Activated naive CD8-positive, alpha-beta T cell treated with anti-CD3 and anti-CD28 coated beads, Interleukin-2, amount 10 ng/mL, durations not matched to agents 7 days and 5 days (primary cell): Measurements from ENCODE around the gene NNMT. TPM values are rescaled to one million over a fixed set of nuclear protein-coding genes. Genes with fewer than 3 reads are reported as not detected.

Experiments
- ATAC-seq: fragments of 150-1000 bp; cut with Tn5 transposase; one replicate; pipeline ENCODE4 v1.10.0; 2021; ENCODE audit warnings: low read depth, moderate library complexity
- POLR2A ChIA-PET: fragments of 350-600 bp; sonication (Branson Sonifier 250); formaldehyde crosslinking; loops from one replicate; lab custom pipeline; 2021; ENCODE audit warnings: antibody characterized with exemption; lab: Charles Lee
- DNase-seq: peaks from one replicate; pipeline ENCODE4 v3.0.0; 2021
- H3K27ac Mint-ChIP-seq: one replicate; pipeline ENCODE4 v1.8.0; 2022; ENCODE audit warnings: mild to moderate bottlenecking, mixed read lengths
- H3K27me3 Mint-ChIP-seq: one replicate; pipeline ENCODE4 v1.8.0; 2022; ENCODE audit warnings: mild to moderate bottlenecking, moderate library complexity, mixed read lengths
- H3K36me3 Mint-ChIP-seq: one replicate; pipeline ENCODE4 v1.8.0; 2021; ENCODE audit warnings: mild to moderate bottlenecking, mixed read lengths
- H3K4me1 Mint-ChIP-seq: one replicate; pipeline ENCODE4 v1.8.0; 2021; ENCODE audit warnings: mixed read lengths
- H3K4me3 Mint-ChIP-seq: one replicate; pipeline ENCODE4 v1.8.0; 2022; ENCODE audit warnings: mild to moderate bottlenecking, moderate library complexity, mixed read lengths
- H3K9me3 Mint-ChIP-seq: one replicate; pipeline ENCODE4 v1.8.0; 2021; ENCODE audit warnings: mixed read lengths
- total RNA-seq, 2 experiments: library from RNA; stranded (reverse); gene quantifications; one replicate each; pipeline ENCODE4 v1.2.3, GENCODE V29; 2021

NNMT gene
- total RNA-seq, 2 experiments from 2014 or later, result not detected

DNA sequence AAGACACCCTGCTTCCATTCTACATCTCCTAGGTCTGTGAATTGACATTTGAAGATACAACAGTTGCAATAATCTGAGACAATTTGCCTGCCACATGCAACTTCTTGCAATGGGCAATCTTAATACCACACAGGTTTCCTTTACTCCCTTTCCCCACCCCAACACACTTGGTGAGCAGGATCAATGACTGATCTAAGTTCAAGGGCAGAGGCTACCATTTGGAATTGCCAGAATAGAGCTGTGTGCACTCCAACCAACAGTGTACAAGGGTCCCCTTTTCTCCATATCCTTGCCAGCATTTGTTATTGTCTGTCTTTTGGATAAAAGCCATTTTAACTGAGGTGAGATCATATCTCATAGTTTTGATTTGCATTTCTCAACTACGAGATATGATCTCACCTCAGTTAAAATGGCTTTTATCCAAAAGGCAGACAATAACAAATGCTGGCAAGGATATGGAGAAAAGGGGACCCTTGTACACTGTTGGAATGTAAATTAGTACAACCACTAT, 2.9 kb upstream of the NNMT start:
- no peak for ATAC-seq
- H3K27ac Mint-ChIP-seq, result no peak overlapping the region
- POLR2A ChIA-PET, result no interaction called here
- H3K4me1 Mint-ChIP-seq, result peaks cover 2% of the 10 kb centered on the region
- no peaks in the 10 kb centered on the region for H3K9me3 Mint-ChIP-seq
- no peak overlapping the region for H3K4me3 Mint-ChIP-seq
- no peak for DNase-seq
- H3K36me3 Mint-ChIP-seq, result no peaks in the 10 kb centered on the region
- peaks cover 28% of the 10 kb centered on the region for H3K27me3 Mint-ChIP-seq

DNA sequence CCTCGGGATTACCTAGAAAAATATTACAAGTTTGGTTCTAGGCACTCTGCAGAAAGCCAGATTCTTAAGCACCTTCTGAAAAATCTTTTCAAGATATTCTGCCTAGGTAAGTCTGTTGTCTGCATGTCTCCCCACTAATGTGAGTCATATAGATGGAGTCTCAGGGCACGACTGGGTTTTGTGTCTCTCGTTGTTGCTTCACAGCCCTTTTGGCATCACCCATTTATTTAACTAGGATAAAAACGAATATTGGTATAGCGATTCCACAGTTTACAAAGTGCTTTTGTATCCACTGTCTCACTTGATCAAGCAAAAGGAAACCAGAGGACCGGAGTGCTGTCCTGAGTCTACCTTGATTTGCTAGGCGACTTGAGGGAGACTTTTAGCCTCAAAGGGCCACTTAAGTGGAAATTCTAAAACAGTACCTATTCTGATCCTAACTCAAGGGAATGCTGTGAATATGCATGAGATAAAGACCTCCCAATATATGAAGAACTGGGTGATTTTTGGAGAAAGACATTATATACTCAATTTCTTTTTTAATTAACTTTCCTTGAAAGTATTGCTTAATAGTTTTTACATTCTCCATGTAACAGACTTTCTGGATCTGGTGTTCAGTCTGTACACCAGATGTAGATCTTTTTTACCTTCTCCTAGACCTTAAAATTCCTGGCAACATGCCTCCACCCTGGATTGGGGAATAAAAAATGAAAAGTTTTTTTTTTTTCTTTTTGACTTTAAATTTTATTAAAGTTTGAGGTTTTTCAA, 590 bp downstream of the NNMT start:
- Mint-ChIP-seq H3K36me3 (no peaks in the 10 kb centered on the region), H3K27me3 (peaks cover 18% of the 10 kb centered on the region), H3K27ac (no peak overlapping the region), H3K9me3 (peaks cover 7% of the 10 kb centered on the region), H3K4me3 (no peak overlapping the region), H3K4me1 (no peaks in the 10 kb centered on the region)
- ATAC-seq, result no peak
- POLR2A ChIA-PET, result no interaction called here
- no peak for DNase-seq

DNA sequence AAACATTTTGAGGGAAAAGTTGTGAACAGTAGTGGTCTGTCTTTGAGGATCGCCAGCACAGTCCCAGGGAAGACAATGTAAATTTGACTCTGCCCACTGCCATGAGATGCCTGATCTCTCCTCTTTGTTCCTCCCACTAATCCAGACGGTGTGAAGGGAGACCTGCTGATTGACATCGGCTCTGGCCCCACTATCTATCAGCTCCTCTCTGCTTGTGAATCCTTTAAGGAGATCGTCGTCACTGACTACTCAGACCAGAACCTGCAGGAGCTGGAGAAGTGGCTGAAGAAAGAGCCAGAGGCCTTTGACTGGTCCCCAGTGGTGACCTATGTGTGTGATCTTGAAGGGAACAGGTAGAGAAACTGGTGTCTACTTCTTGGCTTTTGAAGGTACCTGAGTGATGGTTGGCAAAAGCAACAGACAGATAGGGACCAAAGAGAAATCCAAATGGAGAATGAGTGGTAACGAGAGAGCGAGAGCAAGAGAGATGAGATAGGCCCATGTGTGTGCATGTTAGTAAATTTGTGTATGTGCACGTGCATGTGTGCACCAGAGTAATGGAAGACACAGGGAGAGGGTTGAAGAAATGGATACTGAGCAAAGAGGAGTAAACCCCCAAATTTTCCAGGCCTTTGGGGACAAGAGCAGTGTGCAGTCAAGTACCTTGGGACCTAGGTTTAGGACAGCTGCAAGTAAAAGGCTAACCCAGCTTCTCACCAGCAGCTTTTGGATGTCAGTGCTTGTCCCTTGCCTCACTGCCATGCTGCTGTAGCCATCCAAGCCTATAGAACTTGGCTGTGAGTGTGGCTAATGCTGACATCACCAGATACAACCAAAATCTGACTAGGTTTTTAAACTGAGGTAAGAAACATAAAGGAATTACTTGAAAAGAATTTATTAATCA, 1.9 kb downstream of the NNMT start:
- peaks cover 16% of the 10 kb centered on the region for H3K27me3 Mint-ChIP-seq
- ATAC-seq, result no peak
- POLR2A ChIA-PET, result no interaction called here
- H3K27ac Mint-ChIP-seq, result no peak overlapping the region
- no peak overlapping the region for H3K4me3 Mint-ChIP-seq
- peaks cover 9% of the 10 kb centered on the region for H3K9me3 Mint-ChIP-seq
- DNase-seq, result no peak
- no peaks in the 10 kb centered on the region for H3K36me3 Mint-ChIP-seq
- H3K4me1 Mint-ChIP-seq, result no peaks in the 10 kb centered on the region

DNA sequence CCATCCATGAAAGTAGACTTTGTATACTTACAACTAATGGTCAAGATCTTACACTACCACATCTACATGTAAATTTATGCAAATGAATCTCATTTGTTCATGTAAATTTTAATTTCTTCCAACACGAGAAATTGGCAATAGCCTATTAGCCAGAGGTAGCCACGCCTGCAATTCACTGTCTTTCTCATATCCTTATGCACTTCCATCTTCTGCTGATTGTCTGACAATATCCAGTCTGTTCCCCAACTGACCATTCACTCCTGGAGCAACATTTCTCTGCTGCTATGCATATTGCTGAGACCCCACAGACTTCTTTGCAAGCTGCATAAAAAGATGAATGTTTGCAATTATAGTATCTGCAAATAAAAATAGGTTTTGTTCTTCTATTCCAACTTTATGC, 2.5 kb downstream of the NNMT start:
- H3K9me3 Mint-ChIP-seq, result peaks cover 9% of the 10 kb centered on the region
- H3K27me3 Mint-ChIP-seq, result peaks cover 16% of the 10 kb centered on the region
- no peak overlapping the region for H3K4me3 Mint-ChIP-seq
- DNase-seq (no peak), ATAC-seq (no peak)
- H3K36me3 Mint-ChIP-seq, result no peaks in the 10 kb centered on the region
- no peaks in the 10 kb centered on the region for H3K4me1 Mint-ChIP-seq
- POLR2A ChIA-PET, result no interaction called here
- H3K27ac Mint-ChIP-seq, result no peak overlapping the region

- Mint-ChIP-seq H3K36me3 (no peaks in the 10 kb centered on the region), H3K4me1 (no peaks in the 10 kb centered on the region), H3K27ac (no peak overlapping the region), H3K9me3 (peaks cover 9% of the 10 kb centered on the region), H3K27me3 (peaks cover 17% of the 10 kb centered on the region), H3K4me3 (no peak overlapping the region)
- POLR2A ChIA-PET, result no interaction called here
- ATAC-seq (no peak), DNase-seq (no peak)
Measured at GRCh38 chr11:114301088-114301487, 4.9 kb downstream of the NNMT start.

DNA sequence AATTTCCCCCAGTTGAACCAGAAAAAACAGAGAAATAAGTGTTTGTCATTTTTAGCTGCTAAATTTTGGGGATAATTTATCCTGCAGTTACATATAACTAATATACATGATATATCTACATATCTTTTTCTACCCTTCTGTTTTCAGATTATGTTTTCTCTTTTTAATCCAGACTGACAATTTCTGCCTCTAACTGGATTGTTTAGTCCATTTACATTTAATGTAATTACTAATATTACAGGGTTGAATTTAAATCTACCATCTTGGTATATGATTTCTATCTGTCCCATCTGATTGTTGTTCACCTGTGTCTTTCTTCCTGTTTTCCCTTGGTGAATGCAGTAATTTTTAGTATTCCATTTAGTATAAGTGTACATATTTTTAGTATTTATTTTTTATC, 5.7 kb downstream of the NNMT start:
- H3K27me3 Mint-ChIP-seq, result peaks cover 25% of the 10 kb centered on the region
- H3K36me3 Mint-ChIP-seq, result no peaks in the 10 kb centered on the region
- POLR2A ChIA-PET, result no interaction called here

GRCh38 chr11:114302663-114303062, 6.5 kb downstream of the NNMT start:
- Mint-ChIP-seq H3K9me3 (peaks cover 9% of the 10 kb centered on the region), H3K27ac (no peak overlapping the region)
- POLR2A ChIA-PET, result no interaction called here

More for the DNA sequence above, 5.7 kb downstream of the NNMT start:
- Mint-ChIP-seq H3K27ac (no peak overlapping the region), H3K4me1 (no peaks in the 10 kb centered on the region), H3K4me3 (no peak overlapping the region), H3K9me3 (peaks cover 9% of the 10 kb centered on the region)
- DNase-seq (no peak), ATAC-seq (no peak)

DNA sequence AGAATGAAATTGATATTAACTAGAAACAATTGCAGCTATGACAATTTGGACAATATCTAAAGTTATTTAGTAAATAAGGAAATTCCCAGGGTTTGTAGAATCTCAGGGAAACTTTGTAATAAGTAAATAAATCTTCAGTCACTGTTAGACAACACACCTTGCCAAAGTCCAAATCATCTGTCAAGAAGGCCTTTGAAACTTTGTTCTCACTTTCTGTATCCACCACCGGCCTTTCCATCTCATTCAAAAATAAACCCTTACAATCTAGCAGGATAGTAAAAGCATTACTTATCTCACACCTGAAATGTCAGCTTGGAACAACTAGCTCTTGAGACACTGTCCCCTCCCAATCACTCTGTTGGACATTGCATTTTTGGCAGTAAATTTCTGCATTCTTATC, 7.9 kb downstream of the NNMT start:
- ATAC-seq, result no peak
- Mint-ChIP-seq H3K4me1 (peaks cover 6% of the 10 kb centered on the region), H3K27me3 (peaks cover 40% of the 10 kb centered on the region), H3K27ac (no peak overlapping the region), H3K36me3 (no peaks in the 10 kb centered on the region), H3K9me3 (peaks cover 9% of the 10 kb centered on the region), H3K4me3 (no peak overlapping the region)
- no peak for DNase-seq
- POLR2A ChIA-PET, result no interaction called here

More at GRCh38 chr11:114302663-114303062, 6.5 kb downstream of the NNMT start:
- peaks cover 28% of the 10 kb centered on the region for H3K27me3 Mint-ChIP-seq
- ATAC-seq (no peak), DNase-seq (no peak)
- H3K36me3 Mint-ChIP-seq, result no peaks in the 10 kb centered on the region
- H3K4me3 Mint-ChIP-seq, result no peak overlapping the region
- H3K4me1 Mint-ChIP-seq, result peaks cover 3% of the 10 kb centered on the region

GRCh38 chr11:114304969-114305368, 8.8 kb downstream of the NNMT start:
- no peak for ATAC-seq
- Mint-ChIP-seq H3K4me1 (peaks cover 6% of the 10 kb centered on the region), H3K4me3 (no peak overlapping the region), H3K9me3 (peaks cover 7% of the 10 kb centered on the region), H3K27me3 (peaks cover 40% of the 10 kb centered on the region), H3K36me3 (no peaks in the 10 kb centered on the region), H3K27ac (no peak overlapping the region)
- DNase-seq, result no peak
- POLR2A ChIA-PET, result interaction anchor here (0.9 kb wide), 1 partner anchor 11 kb away, joined by 3 read pairs; no protein-coding TSS in a partner anchor

- DNase-seq (no peak), ATAC-seq (no peak)
- H3K4me3 Mint-ChIP-seq, result no peak overlapping the region
- H3K27ac Mint-ChIP-seq, result no peak overlapping the region
- POLR2A ChIA-PET, result no interaction called here
- H3K9me3 Mint-ChIP-seq, result no peaks in the 10 kb centered on the region
- H3K36me3 Mint-ChIP-seq, result no peaks in the 10 kb centered on the region
- H3K27me3 Mint-ChIP-seq, result peaks cover 42% of the 10 kb centered on the region
- peaks cover 6% of the 10 kb centered on the region for H3K4me1 Mint-ChIP-seq
Measured at GRCh38 chr11:114307524-114308203, 11.5 kb downstream of the NNMT start.

GRCh38 chr11:114308689-114309089, 12.5 kb downstream of the NNMT start:
- H3K4me3 Mint-ChIP-seq, result no peak overlapping the region

GRCh38 chr11:114309517-114309916, 13.3 kb downstream of the NNMT start:
- Mint-ChIP-seq H3K36me3 (no peaks in the 10 kb centered on the region), H3K4me3 (no peak overlapping the region), H3K4me1 (peaks cover 6% of the 10 kb centered on the region), H3K27ac (no peak overlapping the region), H3K27me3 (peaks cover 38% of the 10 kb centered on the region), H3K9me3 (no peaks in the 10 kb centered on the region)
- POLR2A ChIA-PET, result no interaction called here
- DNase-seq, result no peak
- ATAC-seq, result no peak

More at GRCh38 chr11:114308689-114309089, 12.5 kb downstream of the NNMT start:
- POLR2A ChIA-PET, result no interaction called here
- peaks cover 6% of the 10 kb centered on the region for H3K4me1 Mint-ChIP-seq
- H3K27ac Mint-ChIP-seq, result no peak overlapping the region
- DNase-seq, result no peak
- H3K27me3 Mint-ChIP-seq, result peaks cover 38% of the 10 kb centered on the region
- H3K36me3 Mint-ChIP-seq, result no peaks in the 10 kb centered on the region
- H3K9me3 Mint-ChIP-seq, result no peaks in the 10 kb centered on the region
- ATAC-seq, result no peak

DNA sequence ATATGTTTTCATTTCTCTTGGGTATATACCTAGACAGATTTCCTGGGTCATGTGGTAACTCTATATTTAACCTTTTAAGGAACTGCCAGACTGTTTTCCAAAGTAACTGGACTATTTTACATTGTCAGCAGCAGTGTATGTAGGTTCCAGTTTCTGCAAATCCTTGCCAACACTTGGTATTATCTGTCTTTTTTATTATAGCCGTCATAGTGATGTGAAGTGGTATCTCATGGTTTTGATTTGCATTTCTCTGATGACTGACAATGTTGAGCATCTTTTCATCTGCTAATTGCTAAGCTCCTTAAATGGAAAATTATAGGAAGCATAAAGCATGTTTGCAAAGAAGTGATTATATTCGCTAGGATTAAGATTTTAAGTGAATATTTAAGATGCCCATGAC, 13.9 kb downstream of the NNMT start:
- no peaks in the 10 kb centered on the region for H3K36me3 Mint-ChIP-seq
- H3K9me3 Mint-ChIP-seq, result no peaks in the 10 kb centered on the region
- POLR2A ChIA-PET, result no interaction called here
- no peak overlapping the region for H3K27ac Mint-ChIP-seq
- H3K4me3 Mint-ChIP-seq, result no peak overlapping the region
- H3K27me3 Mint-ChIP-seq, result peaks cover 42% of the 10 kb centered on the region
- ATAC-seq, result no peak
- DNase-seq, result no peak
- H3K4me1 Mint-ChIP-seq, result peaks cover 6% of the 10 kb centered on the region
